Measurements from ENCODE around the gene ASCL2.

Gene ASCL2

DNA sequence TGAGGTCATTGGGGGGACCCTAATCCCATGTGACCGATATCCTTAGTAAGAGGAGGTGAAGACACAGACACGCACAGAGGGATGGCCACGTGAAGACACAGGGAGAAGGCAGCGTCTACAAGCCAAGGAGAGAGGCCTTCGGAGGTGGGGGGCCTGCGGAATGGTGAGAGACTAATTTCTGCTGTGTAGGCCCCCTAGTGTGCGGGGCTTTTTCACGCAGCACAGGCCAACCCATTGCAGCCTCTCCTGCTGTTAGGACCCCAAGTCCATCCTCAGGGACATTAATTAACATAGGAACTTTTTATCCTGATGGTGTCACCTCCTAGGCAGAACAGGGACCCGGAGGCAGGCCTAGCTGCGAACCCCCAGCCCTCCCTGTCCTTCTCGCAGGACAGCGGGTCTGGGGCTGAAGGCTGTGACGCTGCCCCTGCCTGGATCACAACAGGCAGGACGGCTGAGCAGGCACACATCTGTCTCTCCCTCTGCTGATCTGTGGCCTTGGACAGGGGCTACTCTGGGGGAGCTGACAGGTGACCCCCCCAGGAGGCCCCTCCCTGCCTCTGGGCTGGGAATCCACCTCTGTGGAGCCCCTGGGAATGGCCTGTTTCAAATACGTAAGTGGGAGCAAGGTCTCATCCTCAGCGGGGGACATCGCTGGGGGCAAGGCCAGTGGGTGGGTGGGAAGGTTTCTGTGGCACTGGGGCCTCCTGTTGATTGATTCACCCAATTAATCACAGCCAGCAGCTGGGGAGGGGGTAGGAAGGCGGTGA lies 7.9 kb downstream of the ASCL2 start:
- H3K4me1 ChIP-seq (ENCODE audit: control insufficient read depth, insufficient read depth, low read length, unreplicated experiment): no peaks in the 10 kb centered on the region
- no peaks in the 10 kb centered on the region for H3K79me2 ChIP-seq (ENCODE audit: control insufficient read depth, insufficient read depth, low read length, unreplicated experiment)
- H3K27me3 ChIP-seq (ENCODE audit: insufficient read depth, low read length): peaks cover 45% of the 10 kb centered on the region
- no peak overlapping the region for H3K27ac ChIP-seq (ENCODE audit: low read depth, low read length)
- H3K36me3 ChIP-seq (ENCODE audit: insufficient read depth, low read length): no peaks in the 10 kb centered on the region
- no peak overlapping the region for H3K4me3 ChIP-seq (ENCODE audit: low read depth, low read length)
- H2AFZ ChIP-seq (ENCODE audit: low read length, unreplicated experiment): no peak overlapping the region

DNA sequence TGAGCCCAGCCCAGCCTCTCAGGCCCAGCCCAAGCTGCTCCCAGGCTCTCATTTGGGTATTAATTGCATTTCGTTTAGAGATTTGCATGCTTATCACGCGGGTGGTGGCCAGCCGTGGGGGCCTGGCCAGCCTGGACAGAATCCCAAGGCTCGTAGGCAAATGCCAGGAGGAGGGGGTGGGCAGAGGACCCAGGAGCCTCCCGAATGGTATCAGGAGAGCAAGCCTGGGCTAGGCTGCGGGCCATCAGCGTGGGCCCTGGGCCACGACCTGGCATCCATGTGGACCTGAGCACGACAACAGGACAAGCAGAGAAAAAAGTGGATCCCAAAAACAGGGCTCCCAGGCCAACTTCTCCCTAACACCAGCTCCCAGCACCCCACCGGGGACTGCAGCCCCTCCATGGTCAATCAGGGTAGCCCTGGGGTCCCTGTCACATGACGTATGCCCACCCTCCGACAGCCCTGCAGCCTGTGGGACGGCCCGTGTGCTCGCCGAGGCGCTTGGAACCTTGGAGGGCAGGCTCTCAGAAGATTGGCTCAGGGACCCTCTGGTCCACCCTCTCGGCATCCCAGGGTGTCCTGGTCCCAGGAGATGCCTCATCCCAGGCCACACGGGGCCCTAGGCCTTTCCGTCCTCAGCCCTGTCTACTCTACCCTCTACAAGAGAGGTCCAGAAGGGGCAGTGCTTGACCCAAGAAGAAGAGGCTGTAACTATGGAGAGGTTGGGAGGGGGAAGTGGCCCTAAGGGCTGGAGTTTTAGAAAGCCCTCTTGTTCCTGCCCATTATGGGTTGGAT lies 8.8 kb downstream of the ASCL2 start:
- Histone ChIP-seq H3K36me3 (ENCODE audit: insufficient read depth, low read length) (no peaks in the 10 kb centered on the region), H3K4me3 (ENCODE audit: low read depth, low read length) (no peak overlapping the region), H3K79me2 (ENCODE audit: control insufficient read depth, insufficient read depth, low read length, unreplicated experiment) (no peaks in the 10 kb centered on the region), H3K27me3 (ENCODE audit: insufficient read depth, low read length) (peaks cover 38% of the 10 kb centered on the region; the same call in 1 of the 2 replicates), H3K27ac (ENCODE audit: low read depth, low read length) (no peak overlapping the region), H2AFZ (ENCODE audit: low read length, unreplicated experiment) (no peak overlapping the region), H3K4me1 (ENCODE audit: control insufficient read depth, insufficient read depth, low read length, unreplicated experiment) (no peaks in the 10 kb centered on the region)

- Histone ChIP-seq H3K36me3 (ENCODE audit: insufficient read depth, low read length) (no peaks in the 10 kb centered on the region), H3K4me1 (ENCODE audit: control insufficient read depth, insufficient read depth, low read length, unreplicated experiment) (no peaks in the 10 kb centered on the region), H2AFZ (ENCODE audit: low read length, unreplicated experiment) (no peak overlapping the region), H3K27me3 (ENCODE audit: insufficient read depth, low read length) (peaks cover 42% of the 10 kb centered on the region; the same call in 1 of the 2 replicates), H3K27ac (ENCODE audit: low read depth, low read length) (no peak overlapping the region), H3K79me2 (ENCODE audit: control insufficient read depth, insufficient read depth, low read length, unreplicated experiment) (no peaks in the 10 kb centered on the region), H3K4me3 (ENCODE audit: low read depth, low read length) (no peak overlapping the region)
Observed at GRCh38 chr11:2260491-2261364, 9.7 kb downstream of the ASCL2 start.

- no peaks in the 10 kb centered on the region for H3K79me2 ChIP-seq (ENCODE audit: control insufficient read depth, insufficient read depth, low read length, unreplicated experiment)
- H3K27me3 ChIP-seq (ENCODE audit: insufficient read depth, low read length): peaks cover 41% of the 10 kb centered on the region; the same call in 1 of the 2 replicates
- H3K27ac ChIP-seq (ENCODE audit: low read depth, low read length): no peak overlapping the region
- no peaks in the 10 kb centered on the region for H3K36me3 ChIP-seq (ENCODE audit: insufficient read depth, low read length)
- H3K4me1 ChIP-seq (ENCODE audit: control insufficient read depth, insufficient read depth, low read length, unreplicated experiment): no peaks in the 10 kb centered on the region
- no peak overlapping the region for H2AFZ ChIP-seq (ENCODE audit: low read length, unreplicated experiment)
- no peak overlapping the region for H3K4me3 ChIP-seq (ENCODE audit: low read depth, low read length)
Observed at GRCh38 chr11:2259897-2260451, 10.4 kb downstream of the ASCL2 start.

- Histone ChIP-seq H3K79me2 (ENCODE audit: control insufficient read depth, insufficient read depth, low read length, unreplicated experiment) (no peaks in the 10 kb centered on the region), H3K4me1 (ENCODE audit: control insufficient read depth, insufficient read depth, low read length, unreplicated experiment) (no peaks in the 10 kb centered on the region), H2AFZ (ENCODE audit: low read length, unreplicated experiment) (no peak overlapping the region), H3K4me3 (ENCODE audit: low read depth, low read length) (no peak overlapping the region), H3K27me3 (ENCODE audit: insufficient read depth, low read length) (peaks cover 41% of the 10 kb centered on the region; the same call in 1 of the 2 replicates), H3K36me3 (ENCODE audit: insufficient read depth, low read length) (no peaks in the 10 kb centered on the region), H3K27ac (ENCODE audit: low read depth, low read length) (no peak overlapping the region)
Observed at GRCh38 chr11:2259466-2259830, 10.9 kb downstream of the ASCL2 start.

- Histone ChIP-seq H3K27me3 (ENCODE audit: insufficient read depth, low read length) (peaks cover 41% of the 10 kb centered on the region; the same call in 1 of the 2 replicates), H2AFZ (ENCODE audit: low read length, unreplicated experiment) (no peak overlapping the region), H3K4me3 (ENCODE audit: low read depth, low read length) (no peak overlapping the region), H3K36me3 (ENCODE audit: insufficient read depth, low read length) (no peaks in the 10 kb centered on the region), H3K27ac (ENCODE audit: low read depth, low read length) (no peak overlapping the region), H3K79me2 (ENCODE audit: control insufficient read depth, insufficient read depth, low read length, unreplicated experiment) (no peaks in the 10 kb centered on the region), H3K4me1 (ENCODE audit: control insufficient read depth, insufficient read depth, low read length, unreplicated experiment) (no peaks in the 10 kb centered on the region)
Observed at GRCh38 chr11:2258501-2259465, 11.6 kb downstream of the ASCL2 start.

DNA sequence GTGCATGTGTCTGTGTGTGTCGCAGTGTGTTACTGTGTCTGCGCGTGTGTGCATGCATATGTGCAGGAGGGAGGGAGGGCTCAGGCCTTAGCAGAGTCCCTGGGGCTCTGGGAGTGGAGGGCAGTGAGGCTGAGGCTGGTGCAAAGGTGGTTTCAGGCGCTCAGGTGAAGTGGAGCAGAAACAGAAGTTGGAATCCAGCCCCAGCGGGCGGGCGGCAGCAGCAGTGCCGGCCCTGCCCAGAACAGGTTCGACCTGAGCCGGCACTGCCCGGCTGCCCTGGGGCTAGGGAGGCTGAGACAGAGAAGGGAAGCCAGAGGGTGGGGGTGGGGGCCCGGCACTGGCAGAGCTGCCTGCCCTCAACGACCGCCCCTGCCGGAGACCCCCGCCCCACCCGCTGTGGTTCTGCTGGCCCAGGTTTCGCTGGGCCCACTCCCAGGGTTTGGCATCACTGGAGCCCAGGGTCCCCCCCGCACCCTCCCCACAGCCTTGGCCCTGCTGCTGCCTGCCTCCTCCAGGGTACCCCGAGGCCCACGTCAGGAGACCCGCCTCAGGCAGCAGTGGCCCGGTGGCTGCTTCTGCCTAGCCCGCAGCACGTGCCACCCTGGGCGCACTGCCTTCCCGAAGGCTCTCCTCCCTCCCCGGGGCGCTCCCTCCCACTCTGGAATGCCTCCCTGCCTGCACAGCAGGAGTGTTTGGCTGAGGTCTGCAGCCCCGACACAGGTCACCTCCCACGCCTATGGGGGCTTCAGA lies 13.3 kb downstream of the ASCL2 start:
- no peak overlapping the region for H3K4me3 ChIP-seq (ENCODE audit: low read depth, low read length)
- peaks cover 44% of the 10 kb centered on the region for H3K27me3 ChIP-seq (ENCODE audit: insufficient read depth, low read length)
- H2AFZ ChIP-seq (ENCODE audit: low read length, unreplicated experiment): no peak overlapping the region
- no peaks in the 10 kb centered on the region for H3K4me1 ChIP-seq (ENCODE audit: control insufficient read depth, insufficient read depth, low read length, unreplicated experiment)
- no peaks in the 10 kb centered on the region for H3K79me2 ChIP-seq (ENCODE audit: control insufficient read depth, insufficient read depth, low read length, unreplicated experiment)
- no peak overlapping the region for H3K27ac ChIP-seq (ENCODE audit: low read depth, low read length)
- H3K36me3 ChIP-seq (ENCODE audit: insufficient read depth, low read length): no peaks in the 10 kb centered on the region

- H3K27ac ChIP-seq (ENCODE audit: low read depth, low read length): no peak overlapping the region
- H3K79me2 ChIP-seq (ENCODE audit: control insufficient read depth, insufficient read depth, low read length, unreplicated experiment): no peaks in the 10 kb centered on the region
- no peaks in the 10 kb centered on the region for H3K36me3 ChIP-seq (ENCODE audit: insufficient read depth, low read length)
- H3K4me1 ChIP-seq (ENCODE audit: control insufficient read depth, insufficient read depth, low read length, unreplicated experiment): no peaks in the 10 kb centered on the region
- H3K4me3 ChIP-seq (ENCODE audit: low read depth, low read length): no peak overlapping the region
- H3K27me3 ChIP-seq (ENCODE audit: insufficient read depth, low read length): peaks cover 46% of the 10 kb centered on the region
- H2AFZ ChIP-seq (ENCODE audit: low read length, unreplicated experiment): no peak overlapping the region
Observed at GRCh38 chr11:2256293-2256913, 14.0 kb downstream of the ASCL2 start.

GRCh38 chr11:2252018-2252417 lies 18.4 kb downstream of the ASCL2 start:
- Histone ChIP-seq H3K4me1 (ENCODE audit: control insufficient read depth, insufficient read depth, low read length, unreplicated experiment) (no peaks in the 10 kb centered on the region), H3K27me3 (ENCODE audit: insufficient read depth, low read length) (peaks cover 40% of the 10 kb centered on the region)

More at GRCh38 chr11:2252018-2252417, 18.4 kb downstream of the ASCL2 start:
- H2AFZ ChIP-seq (ENCODE audit: low read length, unreplicated experiment): no peak overlapping the region
- no peak overlapping the region for H3K27ac ChIP-seq (ENCODE audit: low read depth, low read length)
- no peak overlapping the region for H3K4me3 ChIP-seq (ENCODE audit: low read depth, low read length)
- H3K36me3 ChIP-seq (ENCODE audit: insufficient read depth, low read length): no peaks in the 10 kb centered on the region
- no peaks in the 10 kb centered on the region for H3K79me2 ChIP-seq (ENCODE audit: control insufficient read depth, insufficient read depth, low read length, unreplicated experiment)

All from ACC112 (cell line).